ENCODE data around the gene S100A7A. TPM values are rescaled to one million over a fixed set of nuclear protein-coding genes. Genes with fewer than 3 reads are reported as not detected.

Gene S100A7A
- total and polyA plus RNA-seq, 8 donors: not detected

DNA sequence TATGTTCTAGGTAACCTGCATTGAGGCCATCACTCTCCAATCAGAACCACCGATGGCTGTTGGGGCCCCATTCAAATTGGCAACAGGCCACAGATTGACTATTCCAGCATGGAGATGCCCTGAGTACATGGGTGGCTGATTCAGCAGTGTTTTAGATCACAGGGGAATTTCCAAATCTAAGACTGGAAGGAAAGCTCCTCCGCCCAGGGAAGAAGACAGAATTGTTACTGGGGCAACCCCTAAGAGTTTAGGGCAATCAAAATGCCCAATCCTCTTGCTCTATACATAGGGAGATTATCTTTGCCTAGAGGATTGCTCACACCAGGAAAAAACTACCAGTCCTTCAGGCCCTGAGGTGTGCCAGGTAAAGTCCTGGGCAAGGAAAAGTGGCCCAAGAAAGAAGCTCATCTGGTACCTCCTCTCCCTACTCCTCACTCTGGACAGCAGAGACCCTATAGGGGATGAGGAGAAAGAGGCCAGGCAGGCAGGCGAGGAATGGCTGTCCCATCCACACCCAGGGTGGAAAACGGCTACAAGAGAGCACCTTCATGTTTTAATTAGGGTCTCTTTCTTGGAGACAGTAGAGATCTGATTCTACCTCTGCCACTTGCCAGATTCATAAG, 31.3 kb upstream of the S100A7A start:
- Histone ChIP-seq H3K27ac (peak overlapping the region in 1 of 2 donors; percentile 93), H3K9me3 (peaks cover 0 to 14% of the 10 kb centered on the region in 2 donors), H3K36me3 (no peaks in the 10 kb centered on the region), H3K4me3 (no peak overlapping the region), H3K4me1 (peaks cover 0 to 42% of the 10 kb centered on the region in 2 donors), H3K27me3 (no peaks in the 10 kb centered on the region)
- TF ChIP-seq, protein P1, sequence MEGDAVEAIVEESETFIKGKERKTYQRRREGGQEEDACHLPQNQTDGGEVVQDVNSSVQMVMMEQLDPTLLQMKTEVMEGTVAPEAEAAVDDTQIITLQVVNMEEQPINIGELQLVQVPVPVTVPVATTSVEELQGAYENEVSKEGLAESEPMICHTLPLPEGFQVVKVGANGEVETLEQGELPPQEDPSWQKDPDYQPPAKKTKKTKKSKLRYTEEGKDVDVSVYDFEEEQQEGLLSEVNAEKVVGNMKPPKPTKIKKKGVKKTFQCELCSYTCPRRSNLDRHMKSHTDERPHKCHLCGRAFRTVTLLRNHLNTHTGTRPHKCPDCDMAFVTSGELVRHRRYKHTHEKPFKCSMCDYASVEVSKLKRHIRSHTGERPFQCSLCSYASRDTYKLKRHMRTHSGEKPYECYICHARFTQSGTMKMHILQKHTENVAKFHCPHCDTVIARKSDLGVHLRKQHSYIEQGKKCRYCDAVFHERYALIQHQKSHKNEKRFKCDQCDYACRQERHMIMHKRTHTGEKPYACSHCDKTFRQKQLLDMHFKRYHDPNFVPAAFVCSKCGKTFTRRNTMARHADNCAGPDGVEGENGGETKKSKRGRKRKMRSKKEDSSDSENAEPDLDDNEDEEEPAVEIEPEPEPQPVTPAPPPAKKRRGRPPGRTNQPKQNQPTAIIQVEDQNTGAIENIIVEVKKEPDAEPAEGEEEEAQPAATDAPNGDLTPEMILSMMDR (IDR thresholded peaks at IDR 0.05): no peak
- DNase-seq (no peak), ATAC-seq (peak; percentile 16)
- intact Hi-C loops (cut with DNase I): no loop called here

DNA sequence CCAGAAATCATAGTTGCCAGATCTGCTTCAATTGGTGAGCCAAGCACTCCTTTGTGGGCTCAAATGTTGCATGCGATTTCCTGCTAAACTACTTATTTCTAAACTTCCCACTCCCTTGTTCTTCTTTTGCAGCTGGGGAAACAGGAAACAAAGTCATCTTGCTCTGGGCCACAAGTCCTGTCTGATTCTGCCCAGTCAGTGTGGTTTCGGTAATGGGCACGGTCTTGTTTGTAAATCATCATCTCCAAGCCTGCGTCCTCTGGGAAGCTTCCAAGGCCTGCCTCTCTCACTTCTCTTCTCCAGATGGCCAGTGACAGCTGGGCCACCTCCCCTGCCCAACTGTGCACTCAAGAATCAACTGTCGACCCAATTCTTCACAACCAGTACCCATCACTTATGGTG, 29.8 kb upstream of the S100A7A start:
- TF ChIP-seq, protein P1 (IDR thresholded peaks at IDR 0.05): no peak
- H3K27me3 ChIP-seq: peaks cover 0 to 3% of the 10 kb centered on the region in 2 donors
- H3K4me3 ChIP-seq: no peak overlapping the region
- ATAC-seq (peak; percentile 71), DNase-seq (peak in 1 of 4 donors; percentile 72)
- intact Hi-C loops (cut with DNase I): no loop called here
- peak overlapping the region in 1 of 2 donors; percentile 93 for H3K27ac ChIP-seq
- H3K36me3 ChIP-seq: no peaks in the 10 kb centered on the region
- H3K4me1 ChIP-seq: peaks cover 0 to 49% of the 10 kb centered on the region in 2 donors
- peaks cover 0 to 10% of the 10 kb centered on the region in 2 donors for H3K9me3 ChIP-seq

DNA sequence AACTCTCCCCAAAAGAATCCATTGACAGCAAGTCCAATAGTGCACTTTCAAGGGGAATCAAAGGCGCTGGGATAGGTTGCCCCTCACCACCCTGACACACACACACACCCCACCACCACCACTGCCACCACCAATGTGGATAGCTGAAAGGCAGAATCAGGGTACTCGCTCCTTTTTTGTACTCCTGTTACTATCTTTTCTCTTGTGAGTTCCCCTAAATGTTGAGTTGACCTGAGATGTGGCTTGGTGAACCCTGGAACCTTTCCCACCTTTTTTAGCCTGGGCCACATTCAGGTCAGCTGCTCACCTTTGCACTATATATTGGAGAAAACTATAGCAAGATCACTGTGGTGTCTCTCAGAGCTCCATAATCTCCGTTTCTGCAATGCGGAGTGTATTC, 29.3 kb upstream of the S100A7A start:
- intact Hi-C loops (cut with DNase I): no loop called here
- TF ChIP-seq, protein P1 (IDR thresholded peaks at IDR 0.05): no peak
- ATAC-seq (no peak), DNase-seq (no peak)
- Histone ChIP-seq H3K27ac (peak overlapping the region in 1 of 2 donors; percentile 93), H3K9me3 (peaks cover 0 to 5% of the 10 kb centered on the region in 2 donors), H3K4me1 (peaks cover 0 to 54% of the 10 kb centered on the region in 2 donors), H3K4me3 (no peak overlapping the region), H3K36me3 (no peaks in the 10 kb centered on the region), H3K27me3 (peaks cover 0 to 5% of the 10 kb centered on the region in 2 donors)

DNA sequence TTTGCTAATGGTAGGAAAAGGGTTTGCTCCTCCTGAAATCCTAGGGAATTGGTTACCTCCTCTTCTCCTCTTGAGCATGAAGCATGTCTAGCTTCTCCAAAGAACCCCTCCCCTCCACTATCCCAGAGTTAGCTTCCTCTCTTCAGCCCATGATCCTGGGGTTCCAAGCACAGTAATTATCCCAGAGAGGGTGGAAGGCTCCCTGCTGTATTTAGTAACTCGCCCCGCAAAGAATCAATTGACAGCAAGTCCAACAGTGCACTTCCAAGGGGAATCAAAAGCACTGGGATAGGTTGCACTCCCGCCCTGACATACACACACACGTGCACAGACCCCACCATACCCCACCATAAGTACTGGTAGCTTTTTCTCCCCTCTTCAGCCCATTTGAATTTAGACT, 28.5 kb upstream of the S100A7A start:
- DNase-seq (no peak), ATAC-seq (no peak)
- Histone ChIP-seq H3K27me3 (peaks cover 0 to 5% of the 10 kb centered on the region in 2 donors), H3K27ac (peak overlapping the region in 1 of 2 donors; percentile 93), H3K9me3 (no peaks in the 10 kb centered on the region), H3K4me3 (no peak overlapping the region), H3K36me3 (no peaks in the 10 kb centered on the region), H3K4me1 (peaks cover 0 to 60% of the 10 kb centered on the region in 2 donors)
- intact Hi-C loops (cut with DNase I): no loop called here
- TF ChIP-seq, protein P1 (IDR thresholded peaks at IDR 0.05): no peak

DNA sequence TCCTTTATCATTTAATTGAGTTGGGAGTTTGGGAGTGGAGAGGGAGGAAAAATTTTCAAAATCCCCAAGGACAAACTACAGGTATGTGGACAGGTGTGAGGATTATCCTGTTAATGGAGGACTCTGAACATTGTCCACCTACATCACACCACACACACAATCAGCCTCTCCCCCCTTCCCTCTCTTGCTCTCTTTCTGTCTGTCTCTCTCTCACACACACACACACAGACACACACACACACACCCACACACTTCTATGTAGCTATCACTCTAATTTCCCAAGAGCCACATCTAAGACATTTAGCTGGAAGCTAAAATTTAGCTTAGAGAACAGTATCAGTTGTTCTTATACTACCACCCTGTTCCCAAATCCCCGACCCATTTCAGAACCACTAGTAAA, 26.9 kb upstream of the S100A7A start:
- no peak for ATAC-seq
- Histone ChIP-seq H3K9me3 (no peaks in the 10 kb centered on the region), H3K4me3 (peak overlapping the region in 1 of 2 donors; percentile 45), H3K27me3 (peaks cover 0 to 11% of the 10 kb centered on the region in 2 donors), H3K27ac (peak overlapping the region in 1 of 2 donors; percentile 93), H3K4me1 (peaks cover 0 to 71% of the 10 kb centered on the region in 2 donors), H3K36me3 (no peaks in the 10 kb centered on the region)
- TF ChIP-seq, protein P1 (IDR thresholded peaks at IDR 0.05): no peak
- intact Hi-C loops (cut with DNase I): no loop called here
- no peak for DNase-seq

Measured in left lung (tissue), 10 donors.